Rectal smooth muscle tissue (tissue), 1 donor: ENCODE results near the gene TAF13.
"Not testable (repeated sequence)": the region's sequence is repeated elsewhere in the genome, so short reads cannot be mapped to it uniquely, and the experiment has no call there.

Experiments
- H3K27ac ChIP-seq: one replicate; pipeline ENCODE4 v1.7.0; 2013; ENCODE audit warnings: low read depth, low read length, inconsistent platforms
- H3K27me3 ChIP-seq: one replicate; pipeline ENCODE4 v1.7.0; 2013; ENCODE audit warnings: low read length; ENCODE audit not compliant: control insufficient read depth, insufficient read depth
- H3K36me3 ChIP-seq: one replicate; pipeline ENCODE4 v1.7.0; 2013; ENCODE audit warnings: low read length; ENCODE audit not compliant: control insufficient read depth, insufficient read depth
- H3K4me1 ChIP-seq: one replicate; pipeline ENCODE4 v1.7.0; 2013; ENCODE audit warnings: low read length; ENCODE audit not compliant: control insufficient read depth, insufficient read depth
- H3K4me3 ChIP-seq: one replicate; pipeline ENCODE4 v1.7.0; 2013; ENCODE audit warnings: low read length
- H3K9ac ChIP-seq: one replicate; pipeline ENCODE4 v1.7.0; 2013; ENCODE audit warnings: low read length

The TAF13 gene

GRCh38 chr1:109059026-109059425 lies 16.8 kb downstream of the TAF13 start:
- Histone ChIP-seq H3K9ac (no peak overlapping the region), H3K27ac (no peak overlapping the region), H3K36me3 (no peaks in the 10 kb centered on the region), H3K27me3 (no peaks in the 10 kb centered on the region), H3K4me1 (no peaks in the 10 kb centered on the region), H3K4me3 (no peak overlapping the region)

GRCh38 chr1:109056064-109056463 lies 19.7 kb downstream of the TAF13 start:
- Histone ChIP-seq H3K4me1 (no peaks in the 10 kb centered on the region), H3K36me3 (no peaks in the 10 kb centered on the region), H3K4me3 (no peak overlapping the region), H3K27ac (no peak overlapping the region), H3K9ac (no peak overlapping the region), H3K27me3 (no peaks in the 10 kb centered on the region)

GRCh38 chr1:109052145-109052544 lies 23.7 kb downstream of the TAF13 start:
- H3K36me3 ChIP-seq, H3K4me3 ChIP-seq, H3K27me3 ChIP-seq, H3K9ac ChIP-seq, H3K4me1 ChIP-seq, H3K27ac ChIP-seq: not testable (repeated sequence)

- Histone ChIP-seq H3K9ac (no peak overlapping the region), H3K4me3 (no peak overlapping the region), H3K27ac (no peak overlapping the region), H3K27me3 (no peaks in the 10 kb centered on the region), H3K36me3 (no peaks in the 10 kb centered on the region), H3K4me1 (no peaks in the 10 kb centered on the region)
Observed at GRCh38 chr1:109050228-109050995, 25.4 kb downstream of the TAF13 start.

GRCh38 chr1:109048335-109048734 lies 27.5 kb downstream of the TAF13 start:
- H3K9ac ChIP-seq = no peak overlapping the region
- no peak overlapping the region for H3K27ac ChIP-seq
- H3K27me3 ChIP-seq = no peaks in the 10 kb centered on the region
- no peak overlapping the region for H3K4me3 ChIP-seq
- H3K36me3 ChIP-seq = no peaks in the 10 kb centered on the region
- no peaks in the 10 kb centered on the region for H3K4me1 ChIP-seq

- H3K36me3 ChIP-seq = no peaks in the 10 kb centered on the region
- H3K27me3 ChIP-seq = no peaks in the 10 kb centered on the region
- H3K4me3 ChIP-seq = no peak overlapping the region
- H3K9ac ChIP-seq = no peak overlapping the region
- H3K27ac ChIP-seq = no peak overlapping the region
- H3K4me1 ChIP-seq = no peaks in the 10 kb centered on the region
Observed at GRCh38 chr1:109047339-109047738, 28.5 kb downstream of the TAF13 start.

- no peak overlapping the region for H3K4me3 ChIP-seq
- no peaks in the 10 kb centered on the region for H3K36me3 ChIP-seq
- H3K9ac ChIP-seq = no peak overlapping the region
- no peak overlapping the region for H3K27ac ChIP-seq
- no peaks in the 10 kb centered on the region for H3K27me3 ChIP-seq
- no peaks in the 10 kb centered on the region for H3K4me1 ChIP-seq
Observed at GRCh38 chr1:109046671-109047070, 29.1 kb downstream of the TAF13 start.

GRCh38 chr1:109045595-109045994 lies 30.2 kb downstream of the TAF13 start:
- H3K9ac ChIP-seq = no peak overlapping the region
- H3K27ac ChIP-seq = no peak overlapping the region
- no peaks in the 10 kb centered on the region for H3K36me3 ChIP-seq
- H3K4me3 ChIP-seq = no peak overlapping the region
- H3K4me1 ChIP-seq = no peaks in the 10 kb centered on the region
- no peaks in the 10 kb centered on the region for H3K27me3 ChIP-seq

- H3K4me3 ChIP-seq = peak within 1 kb of the TSS; percentile 91
- H3K27ac ChIP-seq = peak within 1 kb of the TSS; percentile 53
- no peaks in the 10 kb centered on the region for H3K27me3 ChIP-seq
- no peaks in the 10 kb centered on the region for H3K4me1 ChIP-seq
- no peaks in the 10 kb centered on the region for H3K36me3 ChIP-seq
- peak within 1 kb of the TSS; percentile 62 for H3K9ac ChIP-seq
Observed at GRCh38 chr1:109041621-109042468, 34.0 kb downstream of the TAF13 start, which contains the start of gene WDR47. WDR47 (minus strand) TSS chr1:109042102; CDS start chr1:109023512, 18,590 bp downstream.

- H3K4me1 ChIP-seq = no peaks in the 10 kb centered on the region
Observed at GRCh38 chr1:109040989-109041620, 34.7 kb downstream of the TAF13 start.

GRCh38 chr1:109040627-109040988 lies 35.2 kb downstream of the TAF13 start:
- Histone ChIP-seq H3K4me3 (peak overlapping the region; percentile 91), H3K36me3 (no peaks in the 10 kb centered on the region), H3K27ac (no peak overlapping the region), H3K27me3 (no peaks in the 10 kb centered on the region), H3K4me1 (no peaks in the 10 kb centered on the region), H3K9ac (no peak overlapping the region)

More at GRCh38 chr1:109040989-109041620, 34.7 kb downstream of the TAF13 start:
- Histone ChIP-seq H3K36me3 (no peaks in the 10 kb centered on the region), H3K27ac (peak overlapping the region; percentile 53), H3K9ac (peak overlapping the region; percentile 57), H3K4me3 (peak overlapping the region; percentile 91), H3K27me3 (no peaks in the 10 kb centered on the region)

- H3K4me3 ChIP-seq = no peak overlapping the region
- H3K36me3 ChIP-seq = no peaks in the 10 kb centered on the region
- H3K4me1 ChIP-seq = no peaks in the 10 kb centered on the region
- H3K27ac ChIP-seq = no peak overlapping the region
- H3K27me3 ChIP-seq = no peaks in the 10 kb centered on the region
- no peak overlapping the region for H3K9ac ChIP-seq
Observed at GRCh38 chr1:109034382-109034781, 41.4 kb downstream of the TAF13 start.
